GM12801 (cell line): ENCODE results near the gene TSPYL6.

ENCODE experiments used
- TF ChIP-seq, protein P1 (sequence below): IDR thresholded peaks from one replicate; pipeline ENCODE4 v1.5.1; 2011; ENCODE audit warnings: control low read depth; ENCODE audit not compliant: insufficient read length; ENCODE audit errors: extremely low read depth

TSPYL6 gene

DNA sequence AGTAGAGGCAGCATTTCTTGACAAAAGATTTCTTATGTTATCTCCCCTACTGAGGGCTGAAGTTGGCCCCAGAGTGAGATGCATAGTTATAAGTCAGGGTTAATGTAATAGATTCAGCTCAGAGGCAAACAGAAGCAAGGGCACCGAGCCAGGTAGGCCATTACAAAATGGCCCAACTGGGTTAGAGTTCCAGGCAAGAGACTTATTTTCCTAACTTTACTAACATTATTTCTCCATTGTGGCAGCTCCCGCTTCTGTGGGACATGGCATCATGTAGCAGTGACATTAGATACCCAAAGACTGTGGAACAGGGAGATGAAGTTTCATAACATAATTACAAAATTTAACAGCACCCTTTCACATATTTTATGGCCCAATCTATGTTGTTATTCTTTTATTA is 27.1 kb downstream of the TSPYL6 start:
- TF ChIP-seq, protein P1, sequence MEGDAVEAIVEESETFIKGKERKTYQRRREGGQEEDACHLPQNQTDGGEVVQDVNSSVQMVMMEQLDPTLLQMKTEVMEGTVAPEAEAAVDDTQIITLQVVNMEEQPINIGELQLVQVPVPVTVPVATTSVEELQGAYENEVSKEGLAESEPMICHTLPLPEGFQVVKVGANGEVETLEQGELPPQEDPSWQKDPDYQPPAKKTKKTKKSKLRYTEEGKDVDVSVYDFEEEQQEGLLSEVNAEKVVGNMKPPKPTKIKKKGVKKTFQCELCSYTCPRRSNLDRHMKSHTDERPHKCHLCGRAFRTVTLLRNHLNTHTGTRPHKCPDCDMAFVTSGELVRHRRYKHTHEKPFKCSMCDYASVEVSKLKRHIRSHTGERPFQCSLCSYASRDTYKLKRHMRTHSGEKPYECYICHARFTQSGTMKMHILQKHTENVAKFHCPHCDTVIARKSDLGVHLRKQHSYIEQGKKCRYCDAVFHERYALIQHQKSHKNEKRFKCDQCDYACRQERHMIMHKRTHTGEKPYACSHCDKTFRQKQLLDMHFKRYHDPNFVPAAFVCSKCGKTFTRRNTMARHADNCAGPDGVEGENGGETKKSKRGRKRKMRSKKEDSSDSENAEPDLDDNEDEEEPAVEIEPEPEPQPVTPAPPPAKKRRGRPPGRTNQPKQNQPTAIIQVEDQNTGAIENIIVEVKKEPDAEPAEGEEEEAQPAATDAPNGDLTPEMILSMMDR, result no peak

DNA sequence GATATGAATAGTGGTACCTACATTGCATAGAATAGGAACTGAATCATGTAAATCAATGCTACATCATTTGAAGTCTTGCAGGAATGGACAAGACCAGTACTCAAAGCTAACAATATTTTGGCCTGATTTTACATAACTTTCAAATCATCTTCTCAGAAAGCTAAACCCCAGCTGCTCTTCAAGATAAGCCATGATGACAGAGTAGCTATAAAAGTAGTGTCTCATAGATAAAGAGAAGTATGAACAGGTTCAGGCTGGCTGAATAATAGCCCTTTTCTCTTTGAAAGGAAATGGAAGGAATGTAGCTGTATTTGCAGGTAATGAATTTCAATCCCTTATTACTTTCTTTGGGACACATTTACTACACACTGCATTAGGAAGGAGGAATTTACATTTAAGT is 28.2 kb downstream of the TSPYL6 start:
- TF ChIP-seq, protein P1, result no peak

DNA sequence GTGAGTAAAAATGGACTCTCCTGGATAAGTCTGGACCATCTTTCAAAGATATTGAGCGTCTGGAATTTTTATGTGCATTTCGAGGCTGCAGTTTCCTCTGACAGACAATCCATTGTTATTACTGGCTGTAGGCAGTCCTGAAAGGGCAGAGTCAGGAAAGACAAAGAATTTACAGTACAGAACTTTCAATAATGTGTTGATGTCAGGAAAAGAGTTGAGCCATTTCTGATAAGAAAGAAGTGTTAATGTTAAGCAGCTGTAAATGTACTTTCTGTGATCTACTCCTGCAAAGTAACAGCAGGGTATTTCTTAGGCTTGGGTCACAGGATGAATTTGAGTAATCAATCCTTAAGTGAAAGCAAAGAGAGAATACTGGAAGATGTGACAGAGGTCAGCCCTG is 29.8 kb downstream of the TSPYL6 start:
- TF ChIP-seq, protein P1, result no peak

DNA sequence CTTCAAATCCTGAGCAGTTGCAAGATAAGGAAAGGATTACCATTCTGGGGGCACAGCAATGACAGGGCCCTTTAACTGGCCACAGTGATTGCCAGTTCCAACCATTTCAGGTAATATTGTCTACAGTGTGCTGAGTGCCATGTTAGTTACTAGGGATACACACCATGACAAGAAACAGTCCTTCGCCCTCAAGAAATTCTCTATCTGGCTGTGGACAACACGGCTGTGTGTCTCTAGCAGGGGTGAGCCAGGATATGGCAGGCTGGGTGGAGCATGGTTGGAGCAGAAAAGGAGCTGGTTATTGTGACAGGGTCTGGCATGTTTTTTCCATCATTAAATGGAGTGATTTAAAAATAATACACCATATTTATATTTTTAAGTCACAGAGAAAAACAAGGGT is 31.0 kb downstream of the TSPYL6 start:
- TF ChIP-seq, protein P1, result no peak

DNA sequence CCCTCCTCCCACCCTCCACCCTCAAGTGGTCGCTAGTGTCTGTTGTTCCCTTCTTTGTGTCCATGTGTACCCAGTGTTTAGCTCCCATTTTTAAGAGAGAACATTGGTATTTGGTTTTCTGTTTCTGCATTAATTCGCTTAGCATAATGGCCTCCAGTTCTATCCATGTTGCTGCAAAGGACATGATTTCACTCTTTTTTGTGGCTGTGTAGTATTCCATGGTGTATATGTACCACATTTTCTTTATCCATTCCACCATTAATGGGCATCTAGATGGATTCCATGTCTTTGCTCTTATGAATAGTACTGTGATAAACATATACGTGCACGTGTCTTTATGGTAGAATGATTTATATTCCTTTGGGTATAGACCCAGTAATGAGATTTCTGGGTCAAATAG is 42.9 kb downstream of the TSPYL6 start:
- TF ChIP-seq, protein P1, result no peak

DNA sequence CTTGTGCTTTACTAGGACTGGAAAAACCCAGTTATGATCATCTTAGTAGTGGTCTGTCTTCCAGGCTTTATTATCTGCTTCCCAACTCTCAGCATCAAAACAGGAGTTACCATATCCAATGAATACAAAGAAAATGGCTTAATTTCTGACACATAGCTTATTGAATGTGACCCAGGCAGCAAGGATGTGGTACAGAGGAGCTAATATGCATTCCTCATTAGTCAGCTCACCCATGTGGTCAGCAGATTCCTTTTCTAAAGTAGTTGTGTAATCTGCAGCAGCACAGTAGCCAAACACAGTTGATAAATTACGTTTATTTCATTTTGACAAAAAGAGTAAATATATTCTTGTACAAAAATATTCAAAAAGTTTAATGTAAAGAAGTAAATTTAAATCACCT is 43.6 kb downstream of the TSPYL6 start:
- TF ChIP-seq, protein P1, result no peak

DNA sequence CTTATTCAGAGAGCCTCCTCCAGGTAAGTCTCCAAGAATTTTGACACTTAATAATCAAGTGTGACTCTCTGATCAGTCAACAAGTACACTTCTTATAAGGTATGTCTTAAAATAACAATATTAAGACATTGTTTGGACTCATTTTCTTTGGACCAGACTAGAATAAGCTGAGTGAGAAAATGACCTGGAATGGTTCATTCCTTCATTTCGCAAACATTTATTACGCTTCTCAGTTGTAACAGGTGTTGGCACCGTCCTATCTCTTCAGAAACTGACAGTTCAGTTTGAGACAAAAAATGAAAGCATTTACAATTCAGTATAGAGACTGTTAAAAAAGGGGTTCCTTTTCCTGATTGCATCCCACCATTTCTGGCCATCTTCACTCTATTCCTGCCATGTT is 46.6 kb downstream of the TSPYL6 start:
- TF ChIP-seq, protein P1, result no peak
